T1000 (cell line): ENCODE results near the gene FBXW7.

Source experiments
- DNase-seq: peaks from one replicate; lab custom pipeline; 2025; ENCODE audit warnings: mixed read lengths; lab: John Stamatoyannopoulos, UW

The FBXW7 gene

DNA sequence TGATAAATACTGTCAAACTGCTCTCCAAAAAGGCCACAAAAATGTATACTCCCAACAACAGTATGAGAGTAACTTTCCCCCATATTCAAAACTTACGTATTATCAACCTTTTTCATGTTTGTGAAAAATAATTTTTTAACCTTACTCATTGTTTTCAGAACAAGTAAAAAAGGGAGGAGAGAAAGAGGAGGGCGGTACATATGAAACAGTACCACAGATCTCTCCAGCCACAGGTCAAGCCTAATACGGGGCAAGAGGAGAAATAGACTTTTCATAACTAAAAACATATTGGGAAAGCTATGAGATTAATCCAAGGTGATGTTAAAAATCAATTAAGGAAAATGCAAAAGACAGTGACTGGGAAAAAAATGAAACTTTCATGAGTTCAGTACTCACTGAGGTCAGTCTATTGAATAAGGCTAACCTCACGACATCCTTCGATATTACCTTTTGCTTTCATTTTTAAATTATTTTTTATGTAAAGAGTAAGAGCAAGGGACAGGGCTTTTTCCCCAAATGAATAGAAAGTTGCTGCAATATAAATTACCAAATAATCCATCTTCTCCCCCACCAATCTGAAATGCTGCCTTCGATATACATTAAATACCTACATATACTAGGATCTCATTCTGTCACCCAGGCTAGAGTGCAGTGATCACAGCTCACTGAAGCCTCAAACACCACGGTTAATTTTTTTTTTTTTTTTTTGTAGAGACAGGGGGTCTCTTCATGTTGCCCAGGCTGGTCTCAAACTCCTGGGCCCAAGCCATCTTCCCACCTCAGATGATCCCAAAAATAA, 25.3 kb downstream of the FBXW7 start:
- no peak for DNase-seq

DNA sequence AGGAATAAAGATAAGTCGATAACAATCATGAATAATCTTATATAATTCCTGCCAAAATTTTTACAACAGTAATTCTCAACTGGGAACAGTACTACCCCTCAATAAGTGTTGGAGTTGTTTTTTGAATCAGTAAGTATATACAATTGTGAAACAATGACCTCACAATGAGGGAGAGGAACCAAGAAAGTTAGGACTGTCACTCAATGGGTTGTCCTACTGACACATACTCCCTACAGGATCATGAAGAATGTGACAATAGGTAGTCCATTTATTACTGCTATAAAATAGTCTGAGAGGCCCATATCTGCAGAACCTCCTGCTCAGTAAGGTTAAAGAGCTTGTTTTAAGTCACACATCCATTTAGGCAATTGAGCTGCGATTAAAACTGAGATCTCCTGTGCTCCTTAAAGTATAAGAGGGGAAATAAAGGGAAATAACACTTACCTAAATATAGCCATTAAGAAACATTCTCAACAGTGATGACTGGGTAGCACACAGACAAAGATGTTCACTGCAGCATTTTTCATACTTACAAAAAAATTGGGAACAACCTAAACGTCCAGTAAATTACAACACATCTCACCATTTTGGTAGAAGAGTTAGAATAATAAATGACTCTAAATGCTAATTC, 26.2 kb downstream of the FBXW7 start:
- no peak for DNase-seq

DNA sequence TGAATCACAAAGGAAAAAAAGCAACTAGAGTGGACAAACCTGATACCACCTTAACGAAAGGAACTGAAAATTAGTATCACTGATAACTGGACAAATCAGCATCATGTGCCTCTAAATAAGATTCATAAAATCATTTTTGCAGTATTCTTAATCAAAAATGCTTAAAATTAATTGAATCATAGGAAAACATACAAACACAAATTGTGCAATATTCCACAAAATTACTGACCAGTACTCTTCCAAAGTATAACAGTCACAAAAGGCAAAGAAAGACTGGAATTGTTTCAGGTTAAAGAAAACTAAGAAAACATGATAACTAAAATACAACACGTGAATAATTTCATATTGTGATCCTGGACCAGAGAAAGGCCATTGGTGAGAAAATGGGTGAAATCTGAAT, 27.1 kb downstream of the FBXW7 start:
- no peak for DNase-seq

DNA sequence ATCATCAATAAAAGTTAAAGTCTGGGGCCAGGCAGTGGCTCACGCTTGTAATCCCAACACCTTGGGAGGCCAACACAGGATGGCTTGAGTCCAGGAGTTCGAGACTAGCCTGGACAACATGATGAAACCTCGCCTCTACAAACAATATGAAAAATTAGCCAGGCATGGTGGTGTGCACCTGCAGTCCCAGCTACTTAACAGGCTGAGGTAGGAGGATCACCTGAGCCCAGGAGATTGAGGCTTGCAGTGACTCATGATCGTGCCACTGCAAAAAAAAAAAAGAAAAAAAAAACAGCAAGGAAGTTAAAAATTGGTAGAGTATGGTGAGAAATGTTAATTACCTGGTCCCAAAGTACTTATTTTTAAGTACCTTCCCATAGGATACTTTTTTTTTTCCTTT, 27.5 kb downstream of the FBXW7 start:
- no peak for DNase-seq

DNA sequence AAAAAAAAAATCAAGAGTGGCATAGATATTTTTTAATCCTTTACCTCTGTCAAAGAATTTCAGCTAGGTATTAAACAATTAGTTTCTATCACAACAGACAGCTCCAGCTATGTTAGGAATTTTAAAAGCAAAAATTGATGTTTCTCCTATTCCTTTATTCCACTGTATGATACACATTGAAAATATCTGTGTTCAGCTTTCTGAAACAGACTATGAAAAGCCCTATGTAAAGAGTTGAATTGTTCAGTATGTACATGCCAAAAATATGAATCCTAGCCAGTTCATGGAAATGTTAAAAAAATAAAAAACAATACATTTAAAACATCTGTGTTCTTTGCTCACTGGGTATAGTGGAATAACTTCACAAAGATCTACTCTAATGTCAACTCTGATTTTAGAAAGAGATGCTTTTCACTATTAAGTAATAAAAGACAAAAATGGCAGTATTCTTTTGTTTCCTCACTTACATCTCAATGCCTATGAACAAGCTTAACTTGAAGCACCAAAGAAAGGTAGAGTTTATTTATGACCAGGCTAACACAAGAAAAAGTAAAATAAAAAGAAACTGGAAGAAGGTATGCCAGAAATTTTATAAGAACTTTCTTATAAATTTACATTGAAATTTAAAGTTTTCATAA, 32.1 kb downstream of the FBXW7 start:
- DNase-seq = no peak

DNA sequence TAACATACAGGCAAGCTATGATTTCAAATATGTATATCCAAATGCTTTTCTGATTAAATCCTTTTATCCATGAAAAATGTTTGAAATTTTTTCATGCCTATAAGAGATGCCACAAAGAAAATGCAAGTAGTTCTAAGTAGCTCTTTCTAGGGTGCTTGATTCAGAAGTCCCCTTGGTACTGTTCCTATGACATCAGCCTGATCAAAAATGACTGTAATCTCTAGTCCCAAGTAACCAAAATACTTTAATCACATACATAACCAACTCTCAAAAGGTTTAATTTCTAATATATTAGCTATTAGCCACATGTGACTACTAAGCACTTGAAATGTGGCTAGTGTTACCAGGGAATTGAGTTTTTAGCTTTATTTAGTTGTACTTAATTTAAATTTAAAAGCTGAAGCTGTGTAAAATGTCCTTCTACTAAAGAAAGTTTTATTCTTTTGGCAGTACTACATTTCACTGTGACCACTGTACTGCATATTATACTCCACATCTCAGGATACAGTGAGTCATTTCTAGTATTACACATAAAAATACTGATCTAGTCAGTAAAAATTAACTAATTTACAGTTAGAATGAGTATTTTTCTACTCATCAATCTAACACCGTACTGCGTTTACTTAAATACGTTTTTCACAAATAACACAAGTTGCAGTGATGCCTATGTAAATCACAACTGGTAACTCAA, 33.9 kb downstream of the FBXW7 start:
- DNase-seq = no peak

DNA sequence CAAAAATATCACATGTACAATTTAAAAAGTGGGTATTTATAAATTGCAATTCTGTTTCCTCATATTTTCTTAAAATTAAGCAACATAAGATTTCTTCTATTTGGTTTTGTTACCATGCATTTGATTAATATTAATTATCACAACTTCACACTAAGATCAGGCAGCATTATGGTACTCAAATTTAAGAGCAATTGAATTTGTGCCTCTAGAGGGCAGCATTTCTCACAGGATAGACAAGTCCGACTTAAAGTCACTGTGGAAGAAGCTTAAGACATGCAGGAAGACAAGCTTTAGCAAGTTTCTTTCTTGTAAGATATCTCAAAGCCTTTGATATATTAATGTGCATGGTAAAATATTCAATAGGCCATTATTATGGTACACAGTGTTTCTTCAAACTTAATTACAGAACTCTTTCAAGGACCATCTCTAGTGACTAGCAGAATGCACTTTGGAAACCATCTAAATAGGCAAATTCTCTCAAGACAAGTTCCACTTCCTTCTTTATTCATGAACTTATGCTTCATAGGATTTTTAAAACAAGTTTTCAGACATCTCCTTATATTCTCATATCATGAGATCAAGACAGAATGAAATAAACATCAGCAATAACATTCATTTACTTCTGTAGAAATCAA, 35.0 kb downstream of the FBXW7 start:
- DNase-seq = no peak

DNA sequence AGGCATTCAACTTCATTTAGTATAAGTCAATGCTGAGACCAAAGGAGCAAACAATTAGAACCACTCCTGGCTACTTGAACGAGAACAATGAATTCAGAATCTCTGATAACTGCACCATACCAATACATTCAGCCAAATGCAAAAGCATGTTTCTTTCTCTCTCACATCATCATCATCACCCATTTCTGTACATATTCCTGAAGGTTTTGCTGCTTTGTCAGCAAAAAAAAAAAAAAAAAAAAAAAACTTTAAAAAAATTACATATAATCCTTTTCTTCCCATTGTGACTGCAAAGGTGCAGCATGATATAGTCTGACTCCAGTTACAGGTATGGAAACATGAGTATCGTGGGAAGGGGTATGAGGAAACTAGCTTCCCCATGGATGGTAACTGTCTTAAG, 35.6 kb downstream of the FBXW7 start:
- DNase-seq = no peak

DNA sequence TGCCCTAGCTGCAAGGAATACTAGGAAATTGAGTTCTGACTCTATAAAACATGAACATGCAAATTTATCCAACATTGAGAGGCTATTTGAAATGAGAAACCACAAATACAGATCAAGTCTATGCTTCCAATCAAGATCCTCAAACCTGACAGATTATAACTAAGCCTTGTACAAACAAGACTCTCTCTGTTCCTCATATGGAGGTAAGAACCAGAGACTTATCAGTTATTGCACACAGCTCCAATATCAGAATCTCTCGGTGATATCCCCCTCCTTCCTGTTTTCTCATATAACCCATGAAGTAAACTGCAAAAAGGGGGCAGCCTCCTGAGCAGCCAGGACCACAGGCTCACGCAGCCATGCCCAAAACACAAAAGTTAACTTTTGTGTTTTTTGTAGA, 36.5 kb downstream of the FBXW7 start:
- DNase-seq = no peak

DNA sequence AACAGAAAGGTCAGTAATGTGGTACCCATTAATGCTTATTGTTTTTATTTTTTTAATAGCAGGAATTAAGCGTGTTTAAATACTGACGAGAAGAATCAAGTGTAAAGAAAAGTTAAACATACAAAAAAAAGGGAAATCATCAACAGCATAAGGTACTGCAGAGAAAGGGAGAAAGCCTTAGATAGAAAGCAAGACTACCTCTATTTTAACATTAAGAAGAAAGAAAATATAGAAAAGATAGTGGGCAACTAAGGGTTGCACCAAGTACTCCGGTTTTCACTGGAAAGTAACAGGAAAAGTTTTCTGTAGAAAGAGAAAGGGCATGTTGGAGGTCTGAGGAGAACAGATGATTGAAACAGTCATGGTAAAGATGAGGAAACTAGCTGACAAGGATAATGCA, 41.9 kb downstream of the FBXW7 start:
- no peak for DNase-seq

DNA sequence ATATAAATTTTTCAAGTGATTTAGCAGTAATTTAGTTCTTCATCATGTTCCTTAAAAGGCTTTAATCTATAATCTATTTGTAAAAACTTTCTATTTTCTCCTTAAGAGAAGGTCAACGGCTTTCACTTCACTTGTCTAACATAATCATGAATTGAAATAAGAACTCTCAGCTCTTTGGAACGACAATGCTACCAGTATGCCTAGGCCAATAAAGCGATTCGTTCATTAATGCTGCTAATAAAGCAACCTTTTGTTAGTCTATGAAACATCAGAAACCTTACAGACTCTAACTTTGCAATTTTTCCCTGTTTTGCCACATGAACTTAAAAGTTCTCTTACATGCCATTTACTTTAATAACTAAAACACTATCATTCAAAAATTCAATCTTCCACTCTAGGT, 47.6 kb downstream of the FBXW7 start:
- DNase-seq = no peak

DNA sequence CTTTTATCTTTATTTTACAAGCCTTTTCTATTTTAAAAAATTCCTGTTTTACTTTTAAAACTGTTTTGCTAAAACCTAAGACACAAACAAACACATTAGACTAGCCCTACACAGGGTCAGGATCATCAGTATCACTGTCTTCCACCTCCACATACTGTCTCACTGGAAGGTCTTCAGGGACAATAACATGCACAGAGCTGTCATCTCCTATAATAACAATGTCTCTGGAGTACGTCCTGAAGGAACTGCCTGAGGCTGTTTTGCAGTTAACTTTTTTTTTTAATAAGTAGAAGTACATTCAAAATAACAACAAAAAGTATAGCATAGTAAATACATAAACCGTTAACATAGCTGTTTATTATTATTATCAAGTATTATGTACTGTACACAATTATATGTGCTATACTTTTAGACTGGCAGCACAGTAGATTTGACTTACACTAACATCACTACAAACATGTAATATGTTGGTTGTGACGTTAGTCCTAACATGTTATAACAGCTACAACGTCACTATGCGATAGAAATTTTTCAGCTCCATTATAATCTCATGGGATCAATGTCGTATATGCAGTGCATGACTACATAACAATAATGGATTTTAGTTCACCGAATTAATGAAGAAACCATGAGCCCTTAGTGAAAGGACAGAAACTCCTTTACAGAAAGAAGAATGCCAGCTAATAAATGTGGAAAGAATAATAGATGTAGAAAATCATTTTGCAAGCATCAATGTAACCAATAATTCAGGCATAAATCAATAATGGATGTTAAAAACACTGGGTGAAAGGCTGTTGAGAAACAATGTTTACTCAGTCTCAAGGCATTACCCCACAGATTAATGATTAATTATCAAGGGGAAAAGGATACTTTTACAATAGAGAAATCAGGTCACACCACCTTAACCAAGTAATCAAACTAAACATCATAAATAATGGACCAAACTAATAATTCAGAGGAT, 49.2 kb downstream of the FBXW7 start:
- DNase-seq = no peak

DNA sequence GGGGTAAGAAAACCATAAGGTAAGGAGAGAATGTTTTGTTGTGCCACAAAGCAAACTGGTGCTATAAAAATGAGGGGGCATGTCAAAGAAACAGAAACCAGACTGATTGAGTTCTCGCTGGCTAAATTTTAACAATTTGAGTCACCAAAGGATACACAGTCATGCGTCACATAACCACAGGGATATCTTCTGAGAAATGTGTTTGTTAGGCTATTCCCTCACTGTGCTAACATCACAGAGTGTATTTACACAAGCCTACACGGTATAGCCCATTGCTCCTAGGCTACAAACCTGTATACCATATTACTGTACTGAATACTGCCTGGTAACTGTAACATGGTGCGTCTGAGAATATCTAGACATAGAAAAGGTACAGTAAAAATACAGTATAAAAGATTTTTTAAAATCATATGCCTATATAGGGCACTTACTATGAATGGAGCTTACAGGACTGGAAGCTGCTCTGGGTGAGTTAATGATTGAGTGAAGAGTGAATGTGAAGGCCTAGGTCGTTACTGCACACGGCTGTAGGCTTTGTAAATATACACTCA, 50.1 kb downstream of the FBXW7 start:
- no peak for DNase-seq

DNA sequence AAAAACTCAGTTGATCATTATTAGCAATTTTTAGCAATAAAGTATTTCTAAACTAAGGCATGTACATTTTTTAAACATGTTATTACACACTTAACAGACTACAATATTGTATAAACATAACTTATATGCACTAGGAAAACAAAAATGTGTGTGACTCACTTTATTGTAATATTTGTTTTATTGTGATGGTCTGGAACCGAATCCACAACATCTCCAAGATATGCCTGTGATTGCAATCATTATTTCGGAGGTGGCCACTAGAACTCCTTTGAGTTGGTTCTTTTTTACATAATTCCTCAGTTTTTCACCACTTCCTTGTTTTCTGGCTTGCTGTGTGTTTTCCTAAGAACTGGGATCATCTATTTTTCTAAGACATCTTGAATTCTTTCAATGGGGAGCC, 53.7 kb downstream of the FBXW7 start:
- DNase-seq = no peak

DNA sequence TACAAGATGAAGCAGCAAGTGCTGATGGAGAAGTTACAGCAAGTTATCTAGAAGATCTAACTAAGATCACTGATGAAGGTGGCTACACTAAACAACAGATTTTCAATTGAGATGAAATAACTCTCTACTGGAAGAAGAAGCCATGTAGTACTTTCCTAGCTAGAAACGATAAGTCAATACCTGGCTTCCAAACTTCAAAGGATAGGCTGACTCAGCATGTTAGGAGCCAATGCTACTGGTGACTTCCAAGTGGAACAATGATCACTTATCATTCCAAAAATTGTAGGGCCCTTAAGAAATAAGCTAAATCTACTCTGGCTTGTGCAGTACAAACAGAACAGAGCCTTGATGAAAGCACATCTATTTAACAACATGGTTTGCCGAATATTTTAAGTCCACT, 55.0 kb downstream of the FBXW7 start:
- DNase-seq = no peak

DNA sequence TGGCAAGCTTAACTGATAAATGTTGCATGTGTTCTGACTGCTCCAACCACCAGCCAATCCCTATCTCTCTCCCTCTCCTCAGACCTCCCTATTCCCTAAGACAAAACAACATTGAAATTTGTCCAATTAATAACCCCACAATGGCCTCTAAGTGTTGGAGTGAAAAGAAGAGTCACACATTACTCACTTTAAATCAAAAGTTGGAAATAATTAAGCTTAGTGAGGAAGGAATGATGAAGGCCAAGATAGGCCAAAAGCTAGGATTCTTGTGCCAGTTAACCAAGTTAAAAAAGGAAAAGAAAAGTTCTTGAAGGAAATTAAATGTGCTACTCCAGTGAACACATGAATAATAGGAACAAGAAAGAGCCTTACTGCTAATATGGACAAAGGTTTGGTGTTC, 55.6 kb downstream of the FBXW7 start:
- DNase-seq = no peak

DNA sequence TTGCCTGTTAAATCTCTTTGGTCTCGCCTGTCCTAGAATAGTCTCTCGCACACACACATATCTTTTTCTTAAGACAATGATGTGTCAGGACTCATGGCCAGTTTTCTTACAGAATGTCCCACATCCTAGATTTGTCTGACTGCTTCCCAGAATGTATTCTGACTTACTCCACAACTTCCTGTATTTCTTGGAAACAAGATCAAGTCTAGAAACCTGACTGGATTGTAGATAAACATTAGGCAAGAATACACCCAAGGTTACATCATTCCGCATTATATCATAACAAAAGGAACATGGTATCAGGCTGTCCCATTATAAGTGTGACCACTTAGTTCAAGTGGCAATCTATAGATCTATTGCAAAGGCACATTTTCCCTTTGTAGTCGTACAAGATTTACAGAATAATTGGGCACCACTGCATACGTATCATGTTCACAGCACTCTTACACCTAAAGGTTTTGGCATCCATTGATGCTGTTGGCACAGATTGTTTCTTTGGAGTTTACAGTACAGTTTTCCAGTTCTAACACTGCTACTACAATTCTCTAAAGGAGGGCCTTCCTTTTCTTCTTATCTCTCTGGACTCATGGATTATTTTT, 56.4 kb downstream of the FBXW7 start:
- no peak for DNase-seq

DNA sequence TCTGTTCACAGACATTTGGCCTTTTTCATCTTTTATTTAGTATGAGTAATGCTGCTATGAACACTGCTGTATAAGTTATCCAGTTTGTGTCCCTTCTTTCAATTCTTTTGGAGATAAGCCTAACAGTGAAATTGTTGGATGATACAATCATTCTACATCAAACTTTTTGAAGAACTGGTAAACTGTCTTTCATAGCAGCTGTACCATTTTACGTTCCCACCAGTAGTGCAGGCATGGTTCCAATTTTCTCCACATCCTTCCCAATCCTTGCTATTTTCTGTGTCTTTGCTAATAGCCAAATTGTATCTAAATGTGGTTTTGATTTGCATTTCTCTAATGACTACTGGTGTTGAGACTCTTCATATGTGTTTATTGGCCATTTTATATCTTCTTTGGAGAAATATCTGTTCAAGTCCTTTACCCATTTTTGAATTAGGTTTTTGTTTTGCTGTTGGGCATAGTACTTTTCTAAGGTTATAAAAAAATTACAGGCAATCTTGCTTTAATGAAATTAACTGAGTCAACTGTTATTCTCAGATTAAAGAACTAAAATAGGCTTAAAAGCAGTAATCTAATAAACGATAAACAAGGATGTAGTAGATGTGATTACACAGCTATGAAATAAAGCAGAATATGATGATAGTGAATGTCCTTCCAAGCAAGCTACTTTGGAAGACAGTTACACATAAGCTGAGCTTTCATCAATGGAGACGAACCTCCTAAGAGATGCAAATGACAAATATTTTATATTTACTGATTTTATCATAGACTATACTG, 57.2 kb downstream of the FBXW7 start:
- no peak for DNase-seq

DNA sequence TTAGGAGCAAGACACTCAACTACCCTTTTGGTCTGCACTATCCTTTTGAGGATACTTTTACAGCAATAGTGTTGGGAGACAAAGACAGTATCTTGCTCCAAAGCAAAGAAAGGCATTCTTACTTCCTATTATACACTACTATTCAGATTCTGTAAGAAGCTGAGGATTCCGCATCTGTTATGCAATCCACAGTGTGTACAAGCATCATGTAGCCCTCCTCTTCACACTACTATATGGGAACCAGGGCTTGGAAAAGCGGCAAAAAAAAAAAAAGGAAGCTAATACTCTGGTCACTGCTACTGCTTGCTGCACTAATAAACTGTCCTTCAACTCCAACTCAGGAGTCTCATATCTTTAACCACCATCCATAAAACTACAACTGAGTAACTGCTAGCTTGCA, 59.1 kb downstream of the FBXW7 start:
- DNase-seq = no peak
